ENCODE measurements around the gene IL18. TPM values are rescaled to one million over a fixed set of nuclear protein-coding genes. Genes with fewer than 3 reads are reported as not detected.
"Not testable (repeated sequence)": the region's sequence is repeated elsewhere in the genome, so short reads cannot be mapped to it uniquely, and the experiment has no call there.

IL18 gene
- 1.4 TPM for total RNA-seq
- polyA plus RNA-seq, result not detected

DNA sequence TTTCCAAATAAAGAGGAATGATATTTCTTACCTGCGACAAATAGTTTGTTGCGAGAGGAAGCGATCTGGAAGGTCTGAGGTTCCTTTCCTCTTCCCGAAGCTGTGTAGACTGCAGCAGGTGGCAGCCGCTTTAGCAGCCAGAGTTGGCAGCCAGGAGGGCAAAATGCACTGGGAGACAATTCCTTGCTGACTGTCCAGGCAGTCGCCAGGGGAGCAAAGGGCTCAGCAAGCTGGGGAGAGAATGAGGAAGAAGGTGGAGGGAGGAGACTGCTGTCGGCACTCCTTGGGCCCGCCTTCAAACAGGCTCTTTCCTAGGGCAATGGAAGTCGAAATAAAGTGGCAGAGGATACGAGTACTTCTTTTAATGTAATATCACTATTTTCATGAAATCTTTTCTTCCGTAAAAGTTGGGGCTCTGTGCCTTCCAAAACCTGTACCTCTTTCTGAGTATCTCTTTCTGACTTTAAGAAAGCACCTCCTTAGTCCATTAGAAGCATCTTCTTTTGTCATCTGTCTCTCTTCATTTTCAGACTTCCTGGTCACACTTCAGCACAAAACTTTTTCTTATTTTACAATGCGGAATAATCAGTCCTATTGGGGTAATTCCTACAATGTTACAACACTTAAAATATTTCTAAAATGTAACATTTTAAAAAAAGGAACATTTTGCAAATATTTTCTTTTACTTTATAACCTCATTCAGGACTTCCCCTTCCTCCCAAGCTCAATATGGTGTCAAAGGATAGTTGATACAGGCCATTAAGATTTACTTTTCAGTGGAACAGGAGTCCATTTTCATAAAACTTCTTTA lies at the start of gene IL18:
IL18 (minus strand) TSS at position 220 of the 811 bp plus-strand sequence. CDS start 9,041 bp downstream, outside the sequence.
- DNase-seq (no peak), ATAC-seq (ENCODE audit: low read depth in 2 of 2) (no peak)
- Histone ChIP-seq H3K27ac (ENCODE audit: insufficient read depth, low read length, poor library complexity, severe bottlenecking) (no peak within 1 kb of the TSS), H3K36me3 (ENCODE audit: control insufficient read depth, insufficient read depth, low read length) (no peaks in the 10 kb centered on the region), H3K27me3 (ENCODE audit: control insufficient read depth, insufficient read depth, low read length) (no peaks in the 10 kb centered on the region), H3K4me3 (ENCODE audit: low read depth, low read length) (no peak within 1 kb of the TSS), H3K9me3 (ENCODE audit: control insufficient read depth in 2 of 2, low read length in 2 of 2) (no peaks in the 10 kb centered on the region), H3K4me1 (ENCODE audit: control insufficient read depth, insufficient read depth, low read length, poor library complexity, severe bottlenecking) (no peaks in the 10 kb centered on the region)
- H3K4me3 Mint-ChIP-seq, result no peak within 1 kb of the TSS
- no peaks in the 10 kb centered on the region for H3K4me1 Mint-ChIP-seq
- no peak within 1 kb of the TSS for H3K27ac Mint-ChIP-seq
- H3K36me3 Mint-ChIP-seq, result peaks cover 4% of the 10 kb centered on the region
- peaks cover 0 to 4% (median 0%) of the 10 kb centered on the region in 7 donors for H3K9me3 Mint-ChIP-seq
- H3K27me3 Mint-ChIP-seq, result peaks cover 41% of the 10 kb centered on the region

DNA sequence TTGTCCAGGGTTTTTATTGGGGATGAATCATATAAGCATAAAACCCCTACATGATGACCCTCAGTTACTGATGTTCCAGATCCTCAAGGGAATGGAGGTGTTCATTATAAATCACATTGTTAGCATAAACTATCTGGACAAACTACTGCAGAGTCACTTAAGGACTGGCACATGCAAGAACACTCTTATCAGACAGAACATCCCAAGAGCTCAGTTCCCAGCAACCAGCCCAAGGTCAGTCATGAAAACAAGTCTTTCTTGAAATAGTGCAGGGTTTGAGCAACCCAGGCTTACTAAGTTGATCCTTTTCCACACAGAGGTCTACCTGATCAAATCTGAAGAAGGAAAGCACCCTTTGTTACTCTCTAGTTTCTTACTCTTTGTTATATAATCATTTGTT lies 48.8 kb upstream of the IL18 start:
- no peak for DNase-seq
- peaks cover 0 to 10% (median 3%) of the 10 kb centered on the region in 4 donors for H3K4me1 Mint-ChIP-seq

GRCh38 chr11:112212290-112212689 lies 48.4 kb upstream of the IL18 start:
- no peak overlapping the region for H3K4me3 ChIP-seq (ENCODE audit: low read depth, low read length)
- Mint-ChIP-seq H3K4me1 (peaks cover 0 to 10% (median 3%) of the 10 kb centered on the region in 4 donors), H3K27ac (no peak overlapping the region), H3K4me3 (no peak overlapping the region), H3K9me3 (no peaks in the 10 kb centered on the region), H3K27me3 (peaks cover 26% of the 10 kb centered on the region), H3K36me3 (no peaks in the 10 kb centered on the region)
- ATAC-seq (ENCODE audit: low read depth in 2 of 2) (no peak), DNase-seq (no peak)
- peaks cover 9% of the 10 kb centered on the region for H3K4me1 ChIP-seq (ENCODE audit: control insufficient read depth, insufficient read depth, low read length, poor library complexity, severe bottlenecking)
- H3K9me3 ChIP-seq (ENCODE audit: control insufficient read depth in 2 of 2, low read length in 2 of 2), result no peaks in the 10 kb centered on the region
- no peaks in the 10 kb centered on the region for H3K36me3 ChIP-seq (ENCODE audit: control insufficient read depth, insufficient read depth, low read length)
- H3K27ac ChIP-seq (ENCODE audit: insufficient read depth, low read length, poor library complexity, severe bottlenecking), result no peak overlapping the region
- H3K27me3 ChIP-seq (ENCODE audit: control insufficient read depth, insufficient read depth, low read length), result peaks cover 11% of the 10 kb centered on the region

More for the DNA sequence above, 48.8 kb upstream of the IL18 start:
- no peaks in the 10 kb centered on the region for H3K9me3 ChIP-seq (ENCODE audit: control insufficient read depth in 2 of 2, low read length in 2 of 2)
- no peak for ATAC-seq (ENCODE audit: low read depth in 2 of 2)
- no peak overlapping the region for H3K27ac Mint-ChIP-seq
- no peak overlapping the region for H3K27ac ChIP-seq (ENCODE audit: insufficient read depth, low read length, poor library complexity, severe bottlenecking)
- peaks cover 9% of the 10 kb centered on the region for H3K4me1 ChIP-seq (ENCODE audit: control insufficient read depth, insufficient read depth, low read length, poor library complexity, severe bottlenecking)
- H3K36me3 ChIP-seq (ENCODE audit: control insufficient read depth, insufficient read depth, low read length), result no peaks in the 10 kb centered on the region
- H3K4me3 Mint-ChIP-seq, result no peak overlapping the region
- H3K36me3 Mint-ChIP-seq, result no peaks in the 10 kb centered on the region
- no peaks in the 10 kb centered on the region for H3K9me3 Mint-ChIP-seq
- no peak overlapping the region for H3K4me3 ChIP-seq (ENCODE audit: low read depth, low read length)
- H3K27me3 Mint-ChIP-seq, result peaks cover 26% of the 10 kb centered on the region
- H3K27me3 ChIP-seq (ENCODE audit: control insufficient read depth, insufficient read depth, low read length), result peaks cover 11% of the 10 kb centered on the region

GRCh38 chr11:112211536-112211935 lies 47.6 kb upstream of the IL18 start:
- Histone ChIP-seq H3K36me3 (ENCODE audit: control insufficient read depth, insufficient read depth, low read length) (no peaks in the 10 kb centered on the region), H3K27me3 (ENCODE audit: control insufficient read depth, insufficient read depth, low read length) (peaks cover 11% of the 10 kb centered on the region), H3K27ac (ENCODE audit: insufficient read depth, low read length, poor library complexity, severe bottlenecking) (no peak overlapping the region), H3K4me3 (ENCODE audit: low read depth, low read length) (no peak overlapping the region), H3K4me1 (ENCODE audit: control insufficient read depth, insufficient read depth, low read length, poor library complexity, severe bottlenecking) (peaks cover 9% of the 10 kb centered on the region), H3K9me3 (ENCODE audit: control insufficient read depth in 2 of 2, low read length in 2 of 2) (no peaks in the 10 kb centered on the region)
- peaks cover 30% of the 10 kb centered on the region for H3K27me3 Mint-ChIP-seq
- peaks cover 0 to 10% (median 3%) of the 10 kb centered on the region in 4 donors for H3K4me1 Mint-ChIP-seq
- H3K9me3 Mint-ChIP-seq, result no peaks in the 10 kb centered on the region
- no peak overlapping the region for H3K4me3 Mint-ChIP-seq
- no peak for DNase-seq
- peak overlapping the region in 1 of 3 donors; percentile 18 for H3K27ac Mint-ChIP-seq
- H3K36me3 Mint-ChIP-seq, result no peaks in the 10 kb centered on the region
- ATAC-seq (ENCODE audit: low read depth in 2 of 2), result no peak

DNA sequence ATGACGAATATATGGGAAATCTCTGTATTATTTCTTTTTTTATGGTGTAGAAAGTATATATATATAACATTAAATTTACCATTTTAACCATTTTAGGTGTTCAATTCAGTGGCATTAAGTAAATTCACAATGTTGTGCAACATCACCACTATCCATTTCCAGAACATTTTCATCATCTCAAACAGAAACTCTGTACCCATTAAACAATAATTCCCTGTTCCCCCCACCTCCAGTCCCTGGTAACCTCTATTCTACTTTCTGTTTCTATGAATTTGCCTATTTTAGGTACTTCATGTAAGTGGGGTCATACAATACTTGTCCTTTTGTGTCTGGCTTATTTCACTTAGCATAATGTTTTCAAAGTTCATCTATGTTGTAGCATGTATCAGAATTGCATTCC lies 47.0 kb upstream of the IL18 start:
- DNase-seq (no peak), ATAC-seq (ENCODE audit: low read depth in 2 of 2) (no peak)
- Mint-ChIP-seq H3K27me3 (peaks cover 28% of the 10 kb centered on the region), H3K9me3 (no peaks in the 10 kb centered on the region), H3K27ac (no peak overlapping the region), H3K36me3 (no peaks in the 10 kb centered on the region), H3K4me1 (peaks cover 0 to 10% (median 3%) of the 10 kb centered on the region in 4 donors), H3K4me3 (no peak overlapping the region)
- H3K27ac ChIP-seq (ENCODE audit: insufficient read depth, low read length, poor library complexity, severe bottlenecking), result no peak overlapping the region
- H3K27me3 ChIP-seq (ENCODE audit: control insufficient read depth, insufficient read depth, low read length), result peaks cover 11% of the 10 kb centered on the region
- peaks cover 9% of the 10 kb centered on the region for H3K4me1 ChIP-seq (ENCODE audit: control insufficient read depth, insufficient read depth, low read length, poor library complexity, severe bottlenecking)
- no peaks in the 10 kb centered on the region for H3K9me3 ChIP-seq (ENCODE audit: control insufficient read depth in 2 of 2, low read length in 2 of 2)
- no peaks in the 10 kb centered on the region for H3K36me3 ChIP-seq (ENCODE audit: control insufficient read depth, insufficient read depth, low read length)
- H3K4me3 ChIP-seq (ENCODE audit: low read depth, low read length), result no peak overlapping the region

GRCh38 chr11:112206071-112206470 lies 42.2 kb upstream of the IL18 start:
- ATAC-seq (ENCODE audit: low read depth in 2 of 2) (no peak), DNase-seq (no peak)
- Mint-ChIP-seq H3K4me1 (peaks cover 0 to 1% (median 0%) of the 10 kb centered on the region in 4 donors), H3K27ac (no peak overlapping the region), H3K4me3 (no peak overlapping the region), H3K27me3 (peaks cover 25% of the 10 kb centered on the region), H3K9me3 (peaks cover 0 to 2% (median 0%) of the 10 kb centered on the region in 7 donors), H3K36me3 (peaks cover 5% of the 10 kb centered on the region)
- H3K27me3 ChIP-seq (ENCODE audit: control insufficient read depth, insufficient read depth, low read length), result peaks cover 6% of the 10 kb centered on the region
- H3K27ac ChIP-seq (ENCODE audit: insufficient read depth, low read length, poor library complexity, severe bottlenecking), result no peak overlapping the region
- no peak overlapping the region for H3K4me3 ChIP-seq (ENCODE audit: low read depth, low read length)
- no peaks in the 10 kb centered on the region for H3K36me3 ChIP-seq (ENCODE audit: control insufficient read depth, insufficient read depth, low read length)
- H3K4me1 ChIP-seq (ENCODE audit: control insufficient read depth, insufficient read depth, low read length, poor library complexity, severe bottlenecking), result no peaks in the 10 kb centered on the region
- no peaks in the 10 kb centered on the region for H3K9me3 ChIP-seq (ENCODE audit: control insufficient read depth in 2 of 2, low read length in 2 of 2)

- Mint-ChIP-seq H3K27me3 (peaks cover 24% of the 10 kb centered on the region), H3K4me3 (no peak overlapping the region), H3K27ac (no peak overlapping the region), H3K36me3 (peaks cover 8% of the 10 kb centered on the region), H3K9me3 (peaks cover 0 to 9% (median 0%) of the 10 kb centered on the region in 7 donors), H3K4me1 (no peaks in the 10 kb centered on the region)
- no peak for DNase-seq
- no peak for ATAC-seq (ENCODE audit: low read depth in 2 of 2)
- peaks cover 5% of the 10 kb centered on the region for H3K27me3 ChIP-seq (ENCODE audit: control insufficient read depth, insufficient read depth, low read length)
- H3K4me3 ChIP-seq (ENCODE audit: low read depth, low read length), result no peak overlapping the region
- no peaks in the 10 kb centered on the region for H3K9me3 ChIP-seq (ENCODE audit: control insufficient read depth in 2 of 2, low read length in 2 of 2)
- H3K4me1 ChIP-seq (ENCODE audit: control insufficient read depth, insufficient read depth, low read length, poor library complexity, severe bottlenecking), result no peaks in the 10 kb centered on the region
- H3K27ac ChIP-seq (ENCODE audit: insufficient read depth, low read length, poor library complexity, severe bottlenecking), result no peak overlapping the region
- H3K36me3 ChIP-seq (ENCODE audit: control insufficient read depth, insufficient read depth, low read length), result no peaks in the 10 kb centered on the region
These were observed 36.4 kb upstream of the IL18 start for GRCh38 chr11:112200252-112200651.

GRCh38 chr11:112199101-112199500 lies 35.2 kb upstream of the IL18 start:
- H3K9me3 Mint-ChIP-seq; DNase-seq; H3K4me3 ChIP-seq (ENCODE audit: low read depth, low read length); H3K9me3 ChIP-seq (ENCODE audit: control insufficient read depth in 2 of 2, low read length in 2 of 2); H3K36me3 Mint-ChIP-seq; H3K4me1 Mint-ChIP-seq; H3K4me1 ChIP-seq (ENCODE audit: control insufficient read depth, insufficient read depth, low read length, poor library complexity, severe bottlenecking); ATAC-seq (ENCODE audit: low read depth in 2 of 2); H3K27ac ChIP-seq (ENCODE audit: insufficient read depth, low read length, poor library complexity, severe bottlenecking); H3K4me3 Mint-ChIP-seq; H3K27me3 ChIP-seq (ENCODE audit: control insufficient read depth, insufficient read depth, low read length); H3K36me3 ChIP-seq (ENCODE audit: control insufficient read depth, insufficient read depth, low read length); H3K27ac Mint-ChIP-seq: not testable (repeated sequence)
- peaks cover 24% of the 10 kb centered on the region for H3K27me3 Mint-ChIP-seq

All from CD4-positive, CD25-positive, alpha-beta regulatory T cell (primary cell).